HG03460 (cell line): Measurements from ENCODE around the gene KCNIP4.

ENCODE experiments used
- ATAC-seq: cut with Tn5 transposase; IDR thresholded peaks from one replicate; pipeline ENCODE4 v1.9.1; 2021; ENCODE audit not compliant: unreplicated experiment

KCNIP4 gene

GRCh38 chr4:21102667-21103066 lies 845.9 kb downstream of the KCNIP4 start:
- no peak for ATAC-seq

GRCh38 chr4:21097865-21098264 lies 850.7 kb downstream of the KCNIP4 start:
- no peak for ATAC-seq

DNA sequence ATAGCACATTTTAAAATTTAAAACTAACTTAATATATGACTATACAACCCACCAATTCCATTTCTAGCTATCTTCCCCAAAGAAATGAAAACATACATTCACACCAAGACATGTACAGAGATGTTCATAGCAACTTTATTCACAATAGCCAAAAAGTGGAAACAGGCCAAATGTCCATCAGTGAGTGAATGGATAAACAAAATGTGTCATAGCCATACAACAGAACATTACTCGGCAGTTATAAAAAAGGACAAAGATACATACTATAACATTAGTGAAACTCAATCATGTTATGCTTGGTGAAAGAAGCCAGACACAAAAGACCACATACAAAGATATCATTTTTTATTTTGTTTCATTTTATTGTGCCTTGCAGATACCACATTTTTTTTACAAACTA lies 851.5 kb downstream of the KCNIP4 start:
- ATAC-seq, result no peak

DNA sequence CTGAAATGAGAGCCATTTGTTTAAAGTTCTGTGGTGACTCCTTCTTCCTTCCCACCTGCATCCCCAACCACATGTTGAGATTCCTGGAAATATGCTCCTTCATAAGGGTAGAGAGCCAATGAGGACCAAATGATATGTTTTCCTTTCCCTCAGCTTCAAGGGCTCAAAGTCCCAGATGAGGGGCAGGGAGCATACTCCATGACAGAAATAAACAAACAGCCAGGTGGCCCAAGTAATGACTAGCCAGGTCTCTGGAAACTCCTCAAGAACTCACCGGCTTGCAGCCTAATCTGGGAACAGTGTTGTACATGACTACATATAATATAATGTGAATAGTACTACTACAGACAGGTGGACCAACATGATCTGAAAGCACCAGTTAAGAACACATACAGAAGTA lies 856.0 kb downstream of the KCNIP4 start:
- ATAC-seq, result no peak

DNA sequence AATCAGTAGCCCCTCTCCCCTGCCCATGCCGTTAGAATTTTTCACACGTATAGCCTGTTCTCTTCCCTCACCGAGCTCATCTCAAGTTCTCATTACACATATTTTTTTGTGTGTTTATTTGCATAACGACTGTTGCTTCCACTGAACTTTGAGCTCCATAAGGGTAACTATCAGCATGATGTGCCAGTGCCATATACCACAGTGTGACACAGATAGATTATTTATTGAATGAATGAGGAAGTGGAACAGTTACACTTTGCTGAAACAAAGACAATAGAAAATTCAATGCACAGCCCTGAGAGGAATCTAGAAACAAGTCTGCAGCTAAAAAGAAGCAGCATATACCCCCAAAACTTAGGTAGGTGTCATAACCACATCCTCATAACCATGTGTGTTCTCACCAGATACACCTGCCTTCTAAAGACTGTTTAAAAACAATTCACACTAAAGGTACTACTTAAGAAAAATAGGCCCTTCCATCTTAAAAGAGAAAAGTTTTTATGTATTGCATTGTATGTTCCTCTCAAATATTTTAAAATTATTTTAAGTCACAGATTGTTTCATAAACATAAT lies 858.4 kb downstream of the KCNIP4 start:
- ATAC-seq, result no peak

- no peak for ATAC-seq
Observed at GRCh38 chr4:21083413-21083812, 865.2 kb downstream of the KCNIP4 start.

DNA sequence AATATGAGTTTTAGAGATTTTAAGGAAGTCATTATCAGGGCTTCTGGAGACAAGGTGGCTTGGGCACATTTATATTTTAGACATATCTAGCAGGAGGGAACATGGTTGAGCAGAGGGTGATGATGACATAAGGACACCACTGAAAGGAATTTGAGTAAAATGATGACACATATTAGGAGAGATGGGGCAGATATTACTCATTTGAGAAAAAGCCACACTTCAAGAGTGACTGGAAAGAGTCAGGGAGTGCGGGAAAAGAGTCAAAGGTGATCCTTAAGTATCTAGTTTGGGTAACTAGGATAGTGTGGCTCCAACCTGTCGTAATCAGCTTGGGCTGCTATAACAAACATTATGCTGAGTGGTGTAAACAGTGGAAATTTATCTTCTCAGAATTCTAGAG lies 870.6 kb downstream of the KCNIP4 start:
- no peak for ATAC-seq

GRCh38 chr4:21067351-21067750 lies 881.2 kb downstream of the KCNIP4 start:
- ATAC-seq, result no peak

- no peak for ATAC-seq
Observed at GRCh38 chr4:21061902-21062301, 886.7 kb downstream of the KCNIP4 start.

GRCh38 chr4:21046141-21046540 lies 902.4 kb downstream of the KCNIP4 start:
- no peak for ATAC-seq

DNA sequence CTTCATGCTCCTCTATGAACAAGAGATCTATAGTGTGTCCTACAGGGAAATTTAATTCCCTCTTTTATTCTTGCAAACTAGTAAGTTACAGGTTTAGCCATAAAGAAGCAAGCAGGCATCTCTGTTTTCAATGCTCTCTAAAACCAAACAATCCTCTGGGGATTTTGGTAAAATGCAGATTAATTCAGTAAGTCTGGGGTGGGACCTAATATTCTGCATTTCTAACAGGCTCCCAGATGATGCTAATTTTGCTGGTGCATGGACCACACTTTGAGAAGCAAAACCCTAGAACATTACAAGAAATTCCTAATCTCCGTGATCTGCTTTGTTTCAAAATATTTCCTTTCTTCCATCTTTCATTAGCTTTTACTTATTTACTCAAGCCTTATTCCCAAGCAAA lies 903.5 kb downstream of the KCNIP4 start:
- ATAC-seq, result no peak

DNA sequence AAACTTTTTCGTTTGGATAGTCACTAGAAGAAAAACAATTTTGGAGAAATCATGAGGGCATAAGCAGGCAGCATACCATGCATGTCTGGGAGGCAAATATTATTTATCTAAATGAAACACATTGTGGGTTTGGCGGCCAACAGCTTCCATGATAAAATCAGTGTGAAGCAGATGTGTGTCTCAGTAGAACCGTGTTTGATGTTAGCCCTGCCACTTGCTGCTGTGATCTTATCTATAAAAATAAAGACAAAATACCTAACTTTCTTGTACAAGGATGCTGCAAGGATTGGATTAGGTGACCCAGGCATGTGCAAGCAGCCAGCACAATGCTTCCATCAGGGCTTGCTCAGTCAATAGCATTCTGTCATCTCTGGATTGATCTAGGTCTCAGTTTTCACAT lies 906.9 kb downstream of the KCNIP4 start:
- ATAC-seq, result no peak

GRCh38 chr4:21034728-21035127 lies 913.8 kb downstream of the KCNIP4 start:
- ATAC-seq, result no peak

- no peak for ATAC-seq
Observed at GRCh38 chr4:21032089-21032645, 916.4 kb downstream of the KCNIP4 start.

DNA sequence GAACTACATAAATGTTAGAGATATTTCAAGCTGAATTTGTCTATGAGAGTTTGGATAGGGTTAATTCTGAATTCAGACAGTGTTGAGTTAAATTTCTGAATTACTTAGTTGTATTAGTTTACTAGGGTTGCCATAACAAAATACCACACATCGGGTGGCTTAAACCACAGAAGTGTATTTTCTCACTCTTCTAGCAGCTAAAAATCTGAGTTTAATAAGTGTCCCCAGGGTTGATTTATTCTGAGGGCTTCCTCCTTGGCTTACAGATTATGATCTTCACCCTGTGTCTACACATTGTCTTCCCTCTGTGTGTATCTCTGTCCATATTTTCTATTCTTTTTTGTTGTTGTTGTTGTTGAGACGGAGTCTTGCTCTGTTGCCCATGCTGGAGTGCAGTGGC lies 929.8 kb downstream of the KCNIP4 start:
- no peak for ATAC-seq

DNA sequence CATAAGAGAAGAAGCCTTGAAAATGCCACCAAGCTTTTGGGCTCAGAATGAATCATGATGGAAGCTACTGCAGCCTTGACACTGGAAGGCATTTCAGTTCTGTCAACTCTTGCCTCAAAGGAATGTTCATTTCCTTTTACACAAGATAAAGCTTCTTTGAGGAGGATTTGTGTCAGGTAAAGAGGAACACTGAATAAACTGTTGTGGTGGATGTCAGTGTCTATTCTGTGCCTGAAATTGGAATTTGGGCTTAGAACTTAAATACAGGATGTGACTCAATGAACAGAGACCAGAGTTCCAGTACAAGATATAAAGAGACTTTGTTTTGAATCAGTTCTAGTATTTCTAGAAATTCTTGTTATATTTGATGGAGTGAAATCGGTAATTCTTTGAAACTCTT lies 935.1 kb downstream of the KCNIP4 start:
- ATAC-seq, result no peak

DNA sequence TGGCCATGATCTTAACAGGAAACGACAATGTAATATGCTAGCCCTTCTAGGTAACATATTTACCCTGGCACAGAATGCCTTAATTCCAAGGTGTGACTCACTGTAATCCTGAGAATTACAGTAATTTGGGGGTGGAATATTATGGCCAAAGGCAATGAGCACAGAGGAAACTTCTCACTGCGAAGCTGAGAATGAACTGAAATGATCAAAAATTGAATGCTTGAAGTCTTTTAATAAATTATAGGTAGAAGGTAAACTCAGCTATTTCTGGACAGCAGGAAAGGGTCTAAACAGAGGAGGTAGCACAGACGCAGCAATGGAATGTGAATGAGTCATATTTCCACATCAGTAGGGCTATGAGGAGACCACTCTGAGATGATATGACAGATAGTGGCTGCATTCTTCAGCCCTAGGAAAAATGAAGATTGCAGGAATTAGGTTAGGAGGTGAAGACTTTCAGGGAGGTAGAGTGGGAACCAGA lies 935.7 kb downstream of the KCNIP4 start:
- ATAC-seq, result no peak

GRCh38 chr4:21011106-21011505 lies 937.5 kb downstream of the KCNIP4 start:
- no peak for ATAC-seq

- ATAC-seq, result no peak
Observed at GRCh38 chr4:21009956-21010355, 938.6 kb downstream of the KCNIP4 start.

DNA sequence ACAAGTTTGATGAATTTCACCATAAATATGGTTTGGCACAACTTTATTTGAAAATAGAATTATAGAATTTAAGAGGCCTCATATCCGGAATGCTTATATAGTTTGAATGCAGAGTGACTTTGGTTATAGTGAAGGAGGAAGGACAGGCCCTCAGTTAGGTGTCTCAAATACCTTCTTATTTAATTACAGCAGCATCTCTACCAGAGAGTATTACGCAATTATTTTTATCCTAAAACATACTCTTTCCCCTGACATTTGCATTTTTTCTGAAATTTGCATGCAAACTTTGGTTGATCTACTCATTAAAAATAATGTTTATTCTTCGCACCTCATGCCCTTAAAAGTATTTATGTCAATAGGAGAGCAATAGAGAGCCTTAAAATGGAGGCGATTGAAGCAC lies 942.9 kb downstream of the KCNIP4 start:
- no peak for ATAC-seq

GRCh38 chr4:21002976-21003375 lies 945.6 kb downstream of the KCNIP4 start:
- no peak for ATAC-seq

DNA sequence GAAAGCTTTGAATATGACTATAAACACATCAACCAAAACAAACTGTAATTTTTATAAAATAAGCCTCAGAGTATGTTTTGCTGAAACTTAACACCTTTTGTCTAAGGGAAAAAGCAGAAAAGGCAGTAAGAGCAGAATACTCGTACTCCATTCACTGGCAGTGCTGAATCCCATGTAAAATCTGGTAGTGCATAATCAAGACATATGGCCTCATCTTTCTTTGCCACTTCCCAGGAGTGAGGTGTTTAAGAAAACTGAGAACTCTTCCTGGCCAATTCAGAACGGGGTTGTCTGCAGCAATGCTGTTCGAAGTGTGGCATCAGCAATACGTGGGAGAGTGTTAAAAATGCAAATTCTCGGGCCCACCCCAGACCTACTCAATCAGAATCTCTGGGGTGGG lies 946.3 kb downstream of the KCNIP4 start:
- no peak for ATAC-seq

DNA sequence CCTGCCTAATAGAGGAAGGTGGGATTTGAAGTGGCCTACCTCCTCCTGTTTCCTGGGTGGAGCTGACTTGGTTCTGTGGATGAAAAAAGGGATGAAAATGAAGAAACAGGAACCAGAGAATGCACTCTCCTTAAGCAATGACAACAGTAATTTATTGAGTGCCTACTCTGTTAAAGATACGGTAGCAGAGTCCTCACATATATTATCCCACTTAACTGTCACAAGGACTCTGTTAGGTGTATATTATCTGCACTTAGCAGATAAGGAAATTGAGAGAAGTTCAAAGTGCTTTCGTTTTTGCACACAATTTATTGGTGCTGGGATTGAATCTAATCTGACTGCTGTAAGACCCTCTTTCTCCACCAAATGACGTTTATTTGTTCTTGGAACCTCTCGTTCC lies 947.1 kb downstream of the KCNIP4 start:
- ATAC-seq, result no peak
